Right kidney (tissue), 1 donor: Measurements from ENCODE around the gene MAP3K4.

Source experiments
- DNase-seq: peaks from one replicate; pipeline ENCODE4 v3.0.0-alpha.2; 2016

MAP3K4 gene

DNA sequence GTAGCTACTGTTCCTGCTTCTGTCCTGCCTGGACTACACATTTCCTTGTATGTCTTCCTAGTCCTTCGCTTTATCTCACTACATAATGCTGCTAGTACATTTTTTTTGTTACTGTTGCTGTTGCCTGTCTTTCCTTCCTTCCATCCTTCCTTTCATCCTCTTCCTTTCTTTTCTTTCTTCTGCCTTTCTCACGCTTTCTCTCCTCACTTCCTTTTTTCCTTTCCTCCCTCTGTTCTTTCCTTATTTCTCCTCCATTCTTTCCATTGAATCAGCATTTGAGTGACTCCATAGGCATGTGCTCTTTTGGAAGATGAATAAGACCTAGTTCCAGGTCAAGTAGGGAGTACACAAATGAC, 46.3 kb downstream of the MAP3K4 start:
- DNase-seq, result no peak

DNA sequence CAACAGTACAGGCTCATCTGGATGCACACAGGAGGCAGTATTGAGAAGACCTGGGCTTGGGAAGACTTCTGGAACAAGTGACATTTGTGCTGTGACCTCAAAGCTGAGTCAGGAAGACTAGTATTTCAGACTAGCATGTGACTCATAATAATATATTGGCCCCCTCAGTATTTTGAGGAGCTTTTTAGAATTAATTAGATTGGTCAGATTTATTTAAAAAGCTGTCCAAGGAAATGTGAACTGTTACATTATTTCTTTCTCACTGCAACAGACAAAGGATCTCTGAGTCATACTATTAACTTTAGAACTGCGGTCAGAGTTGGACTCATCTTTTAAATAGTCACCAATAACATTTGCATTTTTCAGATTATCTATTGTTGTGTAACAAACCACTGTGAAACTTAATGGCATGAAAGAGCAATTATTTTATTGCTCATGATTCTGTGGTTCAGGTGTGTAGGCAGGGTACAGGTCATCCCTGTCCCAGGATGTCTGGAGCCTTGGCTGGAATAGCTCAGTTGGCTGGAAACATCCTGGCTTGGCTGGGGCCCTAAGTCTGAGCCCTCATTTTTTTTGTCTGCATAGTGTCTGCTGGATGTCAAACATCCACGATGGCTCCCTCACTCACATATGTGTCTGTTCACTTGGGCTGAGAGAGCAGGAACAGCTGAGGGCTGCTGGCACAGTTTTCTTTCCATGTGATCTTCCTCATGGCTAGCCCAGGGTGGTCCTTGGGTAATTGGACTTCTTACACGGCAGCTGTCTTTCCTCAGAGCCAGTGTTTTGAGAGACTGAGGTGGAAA, 46.9 kb downstream of the MAP3K4 start:
- DNase-seq, result no peak

DNA sequence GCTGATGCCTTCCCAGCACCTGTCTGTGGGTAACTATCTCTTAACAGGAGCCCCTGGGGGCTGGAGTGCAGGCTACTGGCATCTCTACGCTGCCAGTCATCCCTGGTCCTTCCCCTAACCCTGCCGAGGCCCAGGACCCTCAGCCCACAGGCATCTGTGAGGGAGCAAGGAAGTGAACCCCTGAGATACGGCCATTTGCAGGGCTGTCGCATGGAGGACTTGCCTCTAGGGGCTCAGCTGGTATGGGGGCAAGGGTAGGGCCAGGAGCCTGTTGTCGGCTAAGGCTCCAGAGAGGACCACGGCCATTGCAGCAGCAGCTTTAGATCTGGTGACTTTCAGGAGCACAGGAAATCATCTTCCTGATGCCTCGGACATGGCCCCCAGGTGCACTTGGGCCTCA, 49.7 kb downstream of the MAP3K4 start:
- no peak for DNase-seq

DNA sequence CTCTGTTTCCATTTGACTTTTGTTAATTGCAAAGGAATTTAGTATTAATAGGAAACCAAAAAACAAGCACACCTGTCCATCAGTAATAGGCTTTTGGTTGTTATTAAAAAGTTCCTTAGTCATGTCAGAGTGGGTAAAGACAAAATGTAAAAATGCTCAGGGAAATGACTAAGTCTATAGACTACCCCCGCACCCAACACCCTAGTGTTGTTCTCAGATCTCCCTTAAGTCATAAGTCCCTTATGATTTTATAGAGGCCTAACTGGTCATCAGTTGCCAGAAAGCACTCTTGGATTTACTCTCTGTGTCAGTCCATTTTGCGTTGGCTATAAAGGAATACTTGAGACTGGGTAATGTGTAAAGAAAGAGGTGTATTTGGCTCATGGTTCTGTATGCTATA, 52.8 kb downstream of the MAP3K4 start:
- no peak for DNase-seq

DNA sequence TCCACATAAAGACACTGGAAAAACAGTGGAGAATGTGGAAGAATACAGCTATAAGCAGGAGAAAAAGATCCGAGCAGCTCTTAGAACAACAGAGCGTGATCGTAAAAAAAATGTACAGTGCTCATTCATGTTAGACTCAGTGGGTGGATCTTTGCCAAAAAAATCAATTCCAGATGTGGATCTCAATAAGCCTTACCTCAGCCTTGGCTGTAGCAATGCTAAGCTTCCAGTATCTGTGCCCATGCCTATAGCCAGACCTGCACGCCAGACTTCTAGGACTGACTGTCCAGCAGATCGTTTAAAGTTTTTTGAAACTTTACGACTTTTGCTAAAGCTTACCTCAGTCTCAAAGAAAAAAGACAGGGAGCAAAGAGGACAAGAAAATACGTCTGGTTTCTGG, 57.1 kb downstream of the MAP3K4 start:
- no peak for DNase-seq

DNA sequence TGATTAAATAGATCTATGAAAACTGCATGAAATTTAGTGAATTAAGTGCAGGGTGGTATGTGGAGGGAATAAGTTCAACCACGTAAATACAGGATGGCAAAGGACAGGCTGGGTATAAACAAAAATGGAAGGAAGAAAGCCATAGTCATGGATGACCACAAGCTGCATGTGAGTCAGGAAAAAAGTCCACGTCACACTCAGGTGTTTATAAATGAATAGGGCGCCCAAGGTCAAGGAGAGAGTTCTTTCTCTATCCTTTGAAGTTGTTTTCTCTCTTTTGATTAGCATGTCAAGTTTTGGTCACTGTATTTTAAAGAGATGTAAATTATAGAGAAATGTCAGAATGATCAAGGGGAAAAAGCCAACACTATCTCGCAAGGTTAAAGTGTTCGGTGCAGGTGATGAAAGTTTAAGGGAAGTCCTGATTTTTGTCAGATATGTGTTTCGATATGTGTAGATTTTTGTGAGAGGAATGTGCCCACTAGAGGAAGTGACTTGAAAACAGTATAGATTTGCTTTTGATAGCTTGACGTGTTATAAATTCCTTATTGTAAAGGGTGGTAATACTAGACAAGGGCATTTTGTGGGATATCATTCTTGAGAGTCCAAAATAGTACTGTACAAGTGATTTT, 58.7 kb downstream of the MAP3K4 start:
- DNase-seq, result no peak

DNA sequence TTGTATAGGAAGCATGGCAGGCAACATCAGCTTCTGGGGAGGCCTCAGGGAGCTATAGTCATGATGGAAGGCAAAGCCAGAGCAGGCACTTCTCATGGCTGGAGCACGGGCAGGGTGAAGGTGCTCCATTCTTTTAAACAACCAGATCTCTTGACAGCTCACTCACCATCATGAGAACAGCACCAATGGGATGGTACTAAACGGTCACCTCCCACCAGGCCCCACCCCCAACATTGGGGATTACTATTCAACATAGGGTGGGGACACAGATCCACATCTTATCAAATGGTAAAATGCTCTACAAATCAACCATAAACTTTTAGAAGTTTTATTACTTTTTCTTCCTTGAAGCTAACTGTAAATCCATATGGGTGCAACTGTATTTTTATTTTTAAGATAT, 61.5 kb downstream of the MAP3K4 start:
- DNase-seq, result no peak

DNA sequence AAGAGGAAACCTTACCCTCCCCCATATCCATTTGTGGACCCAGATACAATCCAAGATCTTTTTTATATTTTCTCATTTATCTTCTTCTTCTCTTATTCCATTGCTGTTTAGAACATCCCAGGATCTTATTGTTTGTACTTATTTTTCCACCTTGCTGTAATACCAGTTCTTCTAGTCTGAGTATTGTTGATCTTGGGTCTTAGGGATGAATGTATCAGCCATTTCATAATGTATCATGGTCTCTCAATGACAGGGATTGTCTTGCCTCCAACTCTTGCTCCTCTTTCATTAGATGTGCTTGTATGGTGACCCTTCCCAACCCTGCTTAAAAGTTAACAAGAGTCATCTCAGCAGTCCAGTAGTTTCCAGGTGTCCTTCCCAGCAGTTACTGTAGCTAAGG, 63.3 kb downstream of the MAP3K4 start:
- no peak for DNase-seq

DNA sequence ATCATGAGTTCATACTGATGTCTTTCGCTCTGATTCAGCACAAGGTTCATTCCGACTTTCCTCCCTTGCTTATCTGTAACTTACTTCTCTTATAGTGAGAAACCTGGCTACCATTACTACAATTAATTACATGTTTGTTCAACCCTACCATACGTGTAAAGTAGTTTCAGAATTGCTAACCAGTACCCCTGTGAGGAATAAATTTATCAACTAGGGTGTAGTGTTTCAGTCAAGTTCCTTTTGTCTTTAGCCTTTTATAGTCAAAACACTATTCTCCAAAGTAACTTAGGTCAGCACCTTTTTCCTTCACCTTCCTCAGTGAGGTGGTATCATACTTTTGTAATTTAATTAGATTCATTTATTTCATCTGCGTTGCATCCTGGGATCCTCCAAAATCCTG, 64.9 kb downstream of the MAP3K4 start:
- no peak for DNase-seq

DNA sequence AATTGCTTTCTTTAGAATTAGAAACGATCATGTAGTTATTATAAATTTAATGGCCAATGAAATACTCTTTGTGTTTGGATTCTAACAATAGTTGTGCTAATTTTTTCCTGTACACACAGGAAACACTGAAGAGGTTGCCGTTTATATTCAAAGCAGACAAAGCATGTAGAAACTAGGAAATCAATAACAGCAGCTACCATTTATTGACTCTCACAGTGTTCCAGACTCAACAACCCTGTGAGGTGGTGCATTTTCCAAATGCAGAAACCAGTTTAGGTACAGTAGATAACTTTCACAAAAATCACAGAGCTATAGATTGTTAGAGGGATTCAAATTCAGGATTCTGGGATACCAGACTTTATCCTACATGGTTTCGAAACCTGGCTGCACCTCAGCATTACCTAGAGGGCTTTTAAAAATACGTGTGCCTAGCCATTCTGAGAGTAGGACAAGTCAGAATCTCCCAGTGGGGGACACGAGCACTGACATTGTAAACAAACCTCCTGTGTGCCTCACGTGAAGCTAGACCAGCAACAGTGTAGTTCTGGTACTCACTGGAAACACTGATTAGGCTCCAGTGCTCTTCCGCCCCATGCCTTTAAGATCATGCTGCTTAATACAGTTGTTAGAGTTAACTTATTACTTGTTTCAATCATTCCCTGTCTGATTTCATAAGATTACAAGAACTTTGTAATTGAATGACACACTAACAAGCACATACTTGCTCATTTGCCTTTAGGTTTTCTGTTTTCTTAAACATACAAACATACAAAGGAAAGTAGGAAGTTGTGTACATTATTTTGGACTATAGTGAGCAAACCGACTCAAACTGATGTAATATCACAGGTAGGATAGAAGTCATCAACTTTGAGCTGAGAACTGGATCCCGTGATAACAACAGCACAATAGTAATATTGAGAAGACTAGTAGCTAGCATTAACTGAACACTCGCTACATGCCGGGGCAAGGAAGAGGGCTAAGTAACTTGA, 65.8 kb downstream of the MAP3K4 start:
- DNase-seq, result no peak

DNA sequence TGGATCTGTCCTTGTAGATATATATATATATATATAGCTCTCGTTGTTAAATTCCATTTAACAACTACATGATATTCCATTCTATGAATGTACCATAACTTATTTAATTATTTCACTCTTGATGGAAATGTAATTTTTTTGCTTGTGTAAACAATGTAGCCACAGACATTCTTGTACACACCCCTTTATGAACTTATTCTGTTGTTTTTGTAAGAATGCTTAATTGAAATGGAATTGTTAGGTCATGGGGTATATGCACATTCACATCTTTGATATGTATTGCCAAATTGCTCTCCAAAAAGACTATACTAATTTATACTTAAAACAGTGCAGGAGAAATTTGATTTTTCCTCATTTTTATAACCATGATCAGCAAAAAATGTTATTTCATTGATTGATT, 67.2 kb downstream of the MAP3K4 start:
- DNase-seq, result no peak

DNA sequence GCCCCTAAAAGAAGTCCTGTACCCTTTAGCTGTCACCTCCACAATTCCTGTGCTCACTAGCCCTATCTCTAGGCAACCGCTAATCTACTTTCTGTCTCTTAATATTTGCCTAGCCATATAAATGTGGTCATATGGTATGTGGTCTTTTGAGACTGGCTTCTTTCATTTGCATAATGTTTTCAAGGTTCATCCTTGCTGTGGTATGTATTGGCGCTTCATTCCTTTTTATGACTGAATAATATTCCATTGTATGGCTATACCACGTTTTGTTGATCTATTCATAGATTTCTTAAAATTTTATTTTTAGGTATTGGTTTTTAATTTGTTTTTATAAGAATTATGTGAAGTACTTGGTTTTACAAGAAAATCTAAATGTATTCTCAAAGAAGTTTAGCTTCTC, 70.0 kb downstream of the MAP3K4 start:
- no peak for DNase-seq

DNA sequence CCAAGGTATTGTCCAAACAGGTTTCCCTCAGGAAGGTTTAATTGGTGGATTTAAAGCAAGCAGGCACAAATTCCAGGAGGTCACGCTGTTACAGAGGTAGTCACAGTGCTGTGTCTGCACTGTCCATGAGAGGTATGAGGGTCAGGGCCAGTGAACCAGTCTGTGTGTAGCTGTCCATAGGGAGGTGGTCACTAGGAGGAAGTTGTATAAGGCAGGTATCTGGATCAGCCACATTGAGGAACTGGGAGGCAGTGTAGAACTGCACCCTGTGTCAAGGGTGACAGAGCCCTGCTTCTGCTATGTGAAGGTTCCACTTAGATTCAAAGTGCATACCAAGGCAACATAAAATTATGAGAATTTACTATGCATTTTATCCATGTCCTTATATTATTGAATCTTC, 73.3 kb downstream of the MAP3K4 start:
- DNase-seq, result no peak

DNA sequence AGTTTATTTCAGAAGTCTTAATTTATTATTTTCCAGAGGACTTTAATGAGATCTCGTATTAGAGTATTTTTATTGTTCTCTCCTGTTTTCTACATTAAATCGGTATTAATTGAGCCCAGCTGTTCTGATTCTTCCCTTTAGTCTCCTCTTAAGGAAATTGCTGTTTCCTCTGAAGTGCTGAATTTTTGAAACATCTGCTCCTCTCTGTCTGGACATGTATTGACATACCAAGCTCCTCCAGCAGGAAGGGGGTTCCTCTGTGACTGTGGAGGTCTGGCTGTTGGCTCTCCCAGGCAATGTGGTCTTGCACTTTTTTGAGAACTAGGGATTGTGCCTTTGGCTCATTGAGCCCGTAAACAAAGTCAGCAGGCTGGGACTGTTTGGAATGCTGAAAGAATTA, 74.9 kb downstream of the MAP3K4 start:
- DNase-seq, result no peak

DNA sequence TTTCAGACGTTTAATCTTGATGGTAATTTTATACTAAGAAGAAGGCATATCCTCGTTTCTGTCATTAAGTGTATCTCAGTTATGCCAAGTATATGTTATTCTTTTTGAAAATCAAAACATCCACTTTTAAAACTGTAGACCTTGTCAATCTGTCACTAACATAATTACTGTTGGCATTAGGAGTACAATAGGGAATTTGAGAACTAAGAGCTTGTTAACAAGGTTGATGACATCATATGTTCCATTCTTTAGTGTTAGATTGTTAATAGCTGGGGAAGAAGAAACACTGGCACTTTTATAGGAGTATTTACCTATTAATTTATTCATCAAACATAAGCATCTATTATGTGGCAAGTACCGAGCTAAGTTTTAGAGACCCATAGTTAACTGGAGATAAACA, 76.2 kb downstream of the MAP3K4 start:
- no peak for DNase-seq

DNA sequence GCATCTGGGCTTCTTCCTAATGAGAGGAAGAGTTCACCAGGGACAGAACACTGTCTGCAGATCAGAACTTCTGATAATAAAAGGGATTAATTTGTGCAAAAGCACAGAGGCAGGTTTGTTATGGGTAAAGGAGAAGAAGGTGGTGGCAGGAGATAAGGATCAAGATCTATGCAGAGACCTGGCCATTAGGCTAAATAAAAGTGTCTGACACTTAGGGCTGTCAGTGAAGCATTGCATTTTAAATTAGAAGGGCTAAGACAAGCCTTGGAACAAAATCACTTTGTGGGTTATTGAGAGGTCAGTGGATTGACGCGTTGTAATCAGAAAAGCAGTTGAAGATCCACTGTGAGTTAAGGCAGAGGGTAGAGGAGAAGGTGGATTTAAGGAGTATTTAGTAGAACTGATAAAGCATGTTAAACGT, 76.8 kb downstream of the MAP3K4 start:
- no peak for DNase-seq

DNA sequence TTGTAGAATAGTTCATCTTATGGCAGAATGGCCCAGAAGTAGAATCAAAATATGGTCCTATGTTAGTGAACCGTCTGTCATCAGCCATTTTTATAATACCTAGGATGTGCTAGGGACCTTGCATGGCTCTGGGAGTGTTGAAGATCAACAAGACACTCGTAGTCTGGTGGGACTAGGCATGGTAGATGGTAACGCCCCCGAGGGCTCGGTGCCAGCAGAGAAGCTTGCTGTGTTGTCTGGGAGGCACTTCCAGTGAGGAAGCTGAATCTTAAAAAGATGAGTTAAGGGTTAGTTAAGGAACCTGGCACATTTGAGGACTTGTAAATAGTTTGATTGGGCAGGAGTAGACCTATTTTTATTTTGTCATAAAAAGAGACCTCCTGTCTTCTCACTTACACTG, 82.4 kb downstream of the MAP3K4 start:
- DNase-seq, result no peak

DNA sequence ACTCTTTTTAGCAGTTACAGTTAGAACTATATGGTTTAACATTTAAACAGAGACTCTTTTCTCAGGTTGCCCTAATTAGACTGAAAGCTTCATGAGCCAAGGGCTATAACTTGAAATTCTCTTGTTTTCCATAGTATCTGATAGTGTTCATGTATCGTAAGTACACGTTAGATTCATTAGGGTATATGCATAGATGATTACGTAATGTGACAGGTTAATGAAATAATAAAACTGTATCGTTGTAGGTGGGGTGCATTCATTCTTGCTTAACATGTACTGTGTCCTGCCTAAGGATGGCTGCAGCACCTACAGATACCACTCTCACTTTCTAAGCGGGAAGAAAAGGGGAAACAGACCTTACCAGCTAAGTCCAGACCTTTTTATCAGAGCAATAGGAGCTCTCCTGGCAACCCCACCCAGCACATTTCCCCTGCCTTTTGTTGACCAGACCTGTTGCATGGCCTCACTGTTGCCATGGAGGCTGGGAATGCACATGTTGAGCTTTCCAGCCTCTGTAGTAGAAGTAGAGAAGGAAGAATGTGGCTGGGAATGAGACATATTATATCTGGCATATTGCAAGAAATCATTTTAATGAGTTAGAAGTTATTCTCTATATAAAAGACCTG, 83.0 kb downstream of the MAP3K4 start:
- no peak for DNase-seq

DNA sequence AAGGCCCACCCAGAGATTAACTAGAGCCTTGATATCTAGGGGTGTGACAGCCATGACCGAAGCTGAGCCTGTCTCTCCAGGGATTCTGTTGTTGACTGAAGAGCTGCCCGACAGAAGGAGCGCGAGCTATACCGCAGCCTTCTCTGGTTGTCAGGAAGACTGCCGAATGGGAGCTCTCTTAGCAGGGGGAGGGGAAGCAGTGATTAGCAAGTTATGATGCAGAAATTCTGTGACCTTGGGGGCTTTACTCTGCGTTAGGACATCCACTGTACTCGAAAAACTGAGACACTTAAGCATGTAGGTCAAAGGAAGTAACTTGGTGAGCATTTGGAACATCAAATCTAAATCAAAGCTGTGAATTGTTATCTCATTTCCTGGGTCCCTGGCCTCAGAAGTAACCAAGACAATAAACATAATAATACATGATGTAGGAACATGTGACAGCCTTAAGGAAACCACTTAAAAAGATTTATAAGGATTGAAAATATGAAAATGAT, 84.7 kb downstream of the MAP3K4 start:
- no peak for DNase-seq

DNA sequence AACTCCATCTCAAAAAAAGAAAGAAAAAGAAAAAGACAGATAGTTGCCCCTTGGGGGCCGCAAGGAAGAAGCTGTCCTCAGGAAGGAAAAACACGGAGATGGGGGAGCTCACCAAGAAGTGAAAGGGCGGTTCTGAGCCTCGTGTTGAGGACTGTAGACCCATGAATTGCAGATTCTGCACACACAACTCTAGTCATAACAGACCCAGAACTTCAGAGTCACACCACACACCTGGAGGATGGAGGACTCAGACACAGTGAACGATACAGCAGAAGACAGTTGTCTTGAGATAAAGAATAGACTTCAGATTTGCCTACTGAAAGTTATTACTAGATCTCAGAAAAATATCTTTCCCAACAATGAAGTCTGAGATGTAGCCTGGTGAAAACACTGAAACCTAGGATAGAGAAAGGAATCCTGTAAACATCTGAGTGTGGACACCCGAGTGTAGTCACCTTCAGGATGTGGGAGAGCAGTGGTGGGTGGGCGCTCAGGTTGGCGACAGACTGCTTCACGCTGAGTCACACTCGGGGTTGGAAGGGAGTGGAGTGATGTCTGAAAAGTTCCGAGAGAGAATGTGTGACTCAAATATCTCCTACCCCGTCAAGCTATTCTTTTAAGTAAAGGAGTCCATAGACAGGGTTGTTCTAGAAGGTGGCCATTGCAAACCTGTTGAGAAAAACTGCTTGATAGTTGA, 88.1 kb downstream of the MAP3K4 start:
- DNase-seq, result no peak

DNA sequence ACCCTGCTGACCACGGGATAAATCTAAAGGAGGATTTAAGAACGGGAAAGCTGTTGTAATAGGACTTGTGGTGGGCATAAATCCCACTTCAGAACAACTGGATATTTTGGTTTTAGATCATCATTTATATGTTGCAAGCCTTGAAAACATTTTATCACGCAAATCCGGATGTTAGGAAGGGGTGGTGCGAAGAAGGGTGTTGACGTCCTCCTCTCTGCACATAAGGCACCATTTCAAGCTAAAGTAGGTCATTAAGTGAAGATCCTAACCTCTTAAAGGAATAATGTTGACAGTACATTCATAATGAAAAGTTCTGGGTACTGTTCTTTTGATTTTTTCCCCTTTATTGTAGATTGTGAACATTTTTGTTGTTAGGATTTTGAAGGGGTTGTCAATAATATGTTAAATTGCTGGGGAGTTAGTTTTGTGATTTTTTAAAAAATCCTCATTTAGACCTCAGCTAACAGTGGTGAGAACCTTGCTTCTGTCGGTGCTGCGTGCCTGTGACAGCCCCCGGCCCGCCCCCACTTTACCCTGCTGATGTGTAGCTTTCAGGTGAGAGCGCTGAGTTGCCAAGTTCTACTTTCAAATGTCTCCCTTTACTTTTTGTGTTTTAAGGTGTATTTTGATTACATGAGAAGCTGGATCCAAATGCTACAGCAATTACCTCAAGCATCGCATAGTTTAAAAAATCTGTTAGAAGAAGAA, 88.8 kb downstream of the MAP3K4 start:
- no peak for DNase-seq
